Cardiac fibroblast (primary cell): ENCODE measurements around the gene FAM163B.

Source experiments
- DNase-seq, 2 donors: peaks; one replicate each; pipeline versions ENCODE4 v3.0.0 to v3.0.0-alpha.2; 2010; ENCODE audit warnings: low read depth in 2 of 2
- H3K4me3 ChIP-seq, 2 donors: replicated peaks in 1 of 2; 1 replicate in 1 of 2; 2 replicates in 1 of 2; pipeline ENCODE4 v1.5.1; 2011; ENCODE audit warnings: low read depth in 2 of 2, low read length in 2 of 2, mild to moderate bottlenecking in 2 of 2, moderate library complexity in 1 of 2
- TF ChIP-seq, protein P1 (sequence below): IDR thresholded peaks from one replicate; pipeline ENCODE4 v1.5.1; 2011; ENCODE audit warnings: low read depth, mild to moderate bottlenecking, low read length, inconsistent platforms

FAM163B gene

DNA sequence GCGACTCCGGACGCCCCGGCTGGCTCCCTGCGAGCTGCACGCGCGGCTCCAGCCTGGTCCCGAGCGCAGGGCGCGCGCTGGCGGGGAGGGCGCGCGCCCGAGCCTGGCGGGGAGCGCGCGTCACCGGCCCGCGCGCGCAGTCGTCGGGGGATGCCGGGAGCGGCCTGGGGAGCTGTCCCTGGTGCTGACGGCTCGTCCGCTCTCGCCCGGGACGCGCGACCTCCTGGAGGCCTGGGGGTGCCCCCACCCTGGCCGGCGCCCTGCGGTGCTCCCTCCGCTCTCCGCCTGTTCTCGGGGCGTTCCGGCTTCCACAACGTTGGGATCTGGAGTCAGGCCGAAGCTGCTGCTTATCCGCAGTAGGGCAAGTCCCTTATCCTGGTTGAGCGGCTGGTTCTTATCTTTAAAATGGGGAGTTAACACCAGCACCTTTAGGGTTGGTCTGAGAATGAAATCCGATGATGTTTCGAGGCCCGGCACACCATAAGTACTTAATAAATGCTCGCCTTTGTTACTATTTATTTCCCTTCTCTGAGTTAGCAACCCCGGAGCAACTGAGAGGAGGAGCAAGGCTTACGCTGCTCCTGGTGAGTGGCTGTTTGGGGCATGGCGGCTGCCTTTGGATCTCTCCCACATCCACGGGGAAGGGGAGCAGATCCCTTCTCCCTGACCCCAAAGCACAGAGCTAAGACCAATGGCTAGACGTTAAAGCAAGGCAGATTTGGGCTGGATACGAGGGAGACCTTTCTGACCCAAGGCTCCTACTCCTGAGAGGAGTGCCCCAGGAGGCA lies at the start of gene FAM163B:
Gene FAM163B (minus strand): TSS at position 79 of the 788 bp plus-strand sequence. CDS start 29,166 bp downstream, outside the sequence.
- peak; percentile 40 to 59 for DNase-seq
- TF ChIP-seq, protein P1, sequence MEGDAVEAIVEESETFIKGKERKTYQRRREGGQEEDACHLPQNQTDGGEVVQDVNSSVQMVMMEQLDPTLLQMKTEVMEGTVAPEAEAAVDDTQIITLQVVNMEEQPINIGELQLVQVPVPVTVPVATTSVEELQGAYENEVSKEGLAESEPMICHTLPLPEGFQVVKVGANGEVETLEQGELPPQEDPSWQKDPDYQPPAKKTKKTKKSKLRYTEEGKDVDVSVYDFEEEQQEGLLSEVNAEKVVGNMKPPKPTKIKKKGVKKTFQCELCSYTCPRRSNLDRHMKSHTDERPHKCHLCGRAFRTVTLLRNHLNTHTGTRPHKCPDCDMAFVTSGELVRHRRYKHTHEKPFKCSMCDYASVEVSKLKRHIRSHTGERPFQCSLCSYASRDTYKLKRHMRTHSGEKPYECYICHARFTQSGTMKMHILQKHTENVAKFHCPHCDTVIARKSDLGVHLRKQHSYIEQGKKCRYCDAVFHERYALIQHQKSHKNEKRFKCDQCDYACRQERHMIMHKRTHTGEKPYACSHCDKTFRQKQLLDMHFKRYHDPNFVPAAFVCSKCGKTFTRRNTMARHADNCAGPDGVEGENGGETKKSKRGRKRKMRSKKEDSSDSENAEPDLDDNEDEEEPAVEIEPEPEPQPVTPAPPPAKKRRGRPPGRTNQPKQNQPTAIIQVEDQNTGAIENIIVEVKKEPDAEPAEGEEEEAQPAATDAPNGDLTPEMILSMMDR = no peak
- no peak within 1 kb of the TSS for H3K4me3 ChIP-seq

DNA sequence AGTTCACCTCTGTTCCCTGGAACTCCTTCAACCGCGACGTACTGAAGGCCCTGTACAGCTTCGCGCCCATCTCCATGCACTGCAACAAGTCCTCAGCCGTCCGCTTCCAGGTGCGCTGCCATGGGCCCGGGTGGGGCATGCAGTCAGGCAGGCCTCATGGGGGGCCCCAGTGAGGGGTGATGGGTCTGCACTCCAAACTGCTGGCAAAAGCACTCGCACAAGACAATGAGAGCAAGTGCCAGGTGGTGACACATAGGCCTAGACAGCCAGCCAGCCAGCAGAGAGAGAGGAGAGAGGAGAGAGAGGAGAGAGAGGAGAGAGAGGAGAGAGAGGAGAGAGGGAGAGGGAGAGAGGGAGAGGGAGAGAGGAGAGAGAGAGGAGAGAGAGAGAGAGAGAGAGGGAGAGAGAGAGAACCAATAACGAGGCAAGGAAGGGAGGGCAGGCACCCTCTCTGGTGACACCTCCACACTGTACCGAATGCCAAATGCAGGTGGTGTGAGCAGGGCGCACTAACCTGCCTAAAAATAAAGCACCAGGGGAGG lies 48.0 kb upstream of the FAM163B start:
- no peak overlapping the region for H3K4me3 ChIP-seq
- peak; percentile 26 to 50 for DNase-seq
- TF ChIP-seq, protein P1 = no peak

DNA sequence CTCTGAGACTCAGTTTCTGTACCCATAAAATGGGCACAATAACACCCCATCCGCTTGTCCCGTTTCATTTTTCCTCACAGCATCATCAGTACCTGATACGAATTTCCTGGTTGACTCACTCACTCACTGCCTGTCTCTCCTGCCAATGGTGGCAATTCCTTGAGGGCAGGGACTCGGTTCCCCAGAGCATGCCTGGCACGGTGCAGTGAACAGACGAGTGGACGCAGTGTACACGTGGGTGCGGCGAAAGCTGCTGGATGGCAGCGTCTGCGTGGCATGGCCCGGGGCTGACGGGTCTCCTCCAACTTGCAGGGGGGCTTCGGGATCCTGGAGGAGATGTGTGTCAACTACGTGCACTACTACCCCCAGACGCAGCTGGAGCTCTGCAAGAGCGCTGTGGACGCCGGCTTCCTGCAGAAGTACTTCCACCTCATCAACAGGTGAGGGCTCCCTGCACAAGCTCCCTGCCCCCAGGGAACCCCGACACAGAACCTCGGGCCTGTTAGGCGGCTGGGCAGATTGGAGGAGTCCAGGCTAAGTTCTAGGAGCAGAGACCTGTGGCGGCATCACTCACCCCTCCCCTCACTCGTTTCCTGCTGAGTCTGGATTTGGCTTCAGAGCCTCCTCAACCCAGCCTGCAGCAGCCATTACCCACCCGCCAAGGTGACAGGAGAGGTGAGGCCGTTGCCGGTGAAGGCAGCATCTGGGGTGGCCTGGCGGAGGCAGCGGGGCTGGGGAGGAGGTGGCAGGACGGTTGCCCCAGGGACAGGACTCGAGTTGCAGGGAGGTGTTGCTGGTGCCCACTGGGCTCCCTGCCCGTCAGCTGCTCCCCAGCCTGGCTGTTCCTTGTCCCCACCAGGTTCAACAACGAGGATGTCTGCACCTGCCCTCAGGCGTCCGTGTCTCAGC lies 47.3 kb upstream of the FAM163B start:
- no peak overlapping the region for H3K4me3 ChIP-seq
- TF ChIP-seq, protein P1 = no peak
- DNase-seq = no peak

DNA sequence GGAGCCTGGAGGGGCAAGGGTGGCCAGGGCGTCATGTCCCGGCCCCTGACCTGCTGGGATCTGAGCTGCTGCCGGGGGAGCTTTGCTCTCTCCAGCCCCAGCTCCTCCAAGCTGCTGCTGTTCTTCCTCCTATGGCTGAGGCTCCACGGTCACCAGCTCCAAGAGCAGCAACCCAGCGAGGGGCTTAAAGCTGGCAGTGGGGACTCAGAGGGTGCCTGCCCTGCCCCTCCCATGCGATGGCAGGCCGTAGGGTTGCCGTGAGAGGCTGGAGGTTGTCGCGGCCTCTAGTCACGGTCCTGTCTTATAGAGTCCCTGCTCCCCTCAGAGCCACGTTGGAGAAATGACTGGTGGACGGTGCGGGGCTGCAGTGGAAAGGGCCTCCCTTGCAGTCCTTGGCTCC lies 46.5 kb upstream of the FAM163B start:
- no peak overlapping the region for H3K4me3 ChIP-seq
- TF ChIP-seq, protein P1 = no peak
- no peak for DNase-seq

DNA sequence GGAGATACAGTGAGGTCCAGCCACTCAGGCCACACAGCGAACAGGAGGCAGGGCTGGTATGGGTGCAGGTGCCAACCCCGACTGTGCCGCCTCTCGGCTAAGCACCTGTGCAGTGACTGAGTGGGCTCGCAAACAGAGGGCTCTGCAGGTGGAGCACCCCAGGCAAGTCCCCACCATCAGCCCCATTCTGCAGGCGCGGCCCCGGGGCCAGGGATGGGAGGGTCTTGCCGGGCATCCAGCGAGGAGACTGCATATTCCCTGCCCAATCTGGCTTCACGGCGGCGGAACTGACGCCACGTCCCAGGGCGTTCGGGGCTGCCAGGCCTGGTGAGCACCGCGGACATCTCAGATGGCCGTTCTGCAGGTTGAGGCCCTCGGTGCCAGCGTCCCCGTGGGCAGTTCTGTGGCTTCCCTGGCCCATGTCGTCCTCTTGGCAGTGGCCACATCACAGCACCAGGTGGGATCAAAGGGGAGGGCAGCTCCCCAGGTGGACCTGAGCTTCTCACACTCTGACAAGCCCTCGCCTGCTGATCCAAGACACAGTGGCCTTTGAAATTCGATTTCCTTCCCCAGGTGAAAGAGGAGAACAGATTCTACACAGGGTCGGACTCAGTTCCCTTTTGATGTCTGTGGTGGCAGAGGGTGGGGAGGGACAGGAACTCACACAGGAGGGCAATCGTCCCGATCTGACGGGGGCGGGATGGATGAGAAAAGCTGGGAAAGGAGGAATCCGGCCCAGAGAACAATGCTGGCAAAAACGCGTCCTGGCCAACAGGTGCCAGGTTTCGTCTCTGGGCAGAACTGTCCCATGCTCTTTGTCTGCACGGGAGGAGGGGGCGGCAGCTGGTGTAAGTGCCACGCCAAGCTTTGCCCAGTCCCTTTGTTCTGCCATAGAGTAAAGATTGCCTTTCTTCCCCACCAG lies 45.8 kb upstream of the FAM163B start:
- TF ChIP-seq, protein P1 = no peak

DNA sequence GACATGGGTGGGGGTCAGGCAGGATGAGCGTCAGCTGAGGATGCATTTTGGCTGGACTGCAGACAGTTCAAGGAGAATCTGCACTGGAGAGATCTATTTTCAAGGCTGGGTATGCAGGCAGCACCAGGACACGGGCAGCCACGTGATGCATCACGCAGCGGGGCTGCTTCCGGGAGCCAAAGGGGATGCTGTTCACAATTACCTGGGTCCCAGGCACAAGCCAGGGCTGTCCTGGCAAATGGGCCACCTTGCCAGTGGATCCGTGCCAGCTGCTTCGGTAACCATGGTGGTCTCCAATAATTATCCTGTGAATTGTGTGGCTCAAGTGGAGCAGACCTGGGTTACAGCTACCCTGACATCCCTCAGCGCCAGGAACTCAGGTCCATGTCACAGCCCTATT lies 44.4 kb upstream of the FAM163B start:
- no peak overlapping the region for H3K4me3 ChIP-seq
- DNase-seq = no peak
- TF ChIP-seq, protein P1 = no peak

More for the DNA sequence above, 45.8 kb upstream of the FAM163B start:
- H3K4me3 ChIP-seq = no peak overlapping the region
- no peak for DNase-seq
